GM18507 (cell line): ENCODE measurements around the gene PCYOX1L.

ENCODE experiments used
- DNase-seq: peaks from one replicate; pipeline ENCODE4 v3.0.0; 2011; ENCODE audit warnings: low read depth; ENCODE audit not compliant: insufficient read length; ENCODE audit errors: extremely low spot score
- FAIRE-seq: peaks from 2 replicates; lab custom pipeline; 2011; peaks lifted over from hg19 to GRCh38; lab: Jason Lieb, UNC

PCYOX1L gene

DNA sequence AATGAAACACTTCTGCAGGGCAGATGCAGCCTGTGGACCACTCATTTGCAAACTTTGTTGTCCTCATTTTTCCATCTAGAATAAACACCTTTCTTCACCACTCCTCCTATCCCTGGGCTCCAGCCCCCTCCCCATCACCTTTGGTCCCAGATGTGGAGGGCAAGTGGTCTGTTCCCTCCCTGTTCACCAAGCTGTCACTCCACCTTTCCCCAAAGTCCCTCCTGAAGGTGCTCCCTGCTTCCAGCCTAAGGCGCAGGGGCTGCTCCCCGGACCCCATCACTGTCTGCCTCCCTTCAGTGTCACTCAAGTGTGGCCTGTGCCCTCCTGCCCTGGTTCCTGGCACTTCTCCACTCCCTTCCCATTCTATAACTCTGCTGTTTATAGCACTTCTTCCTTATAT lies 6.9 kb downstream of the PCYOX1L start:
- DNase-seq = no peak
- no peak for FAIRE-seq

DNA sequence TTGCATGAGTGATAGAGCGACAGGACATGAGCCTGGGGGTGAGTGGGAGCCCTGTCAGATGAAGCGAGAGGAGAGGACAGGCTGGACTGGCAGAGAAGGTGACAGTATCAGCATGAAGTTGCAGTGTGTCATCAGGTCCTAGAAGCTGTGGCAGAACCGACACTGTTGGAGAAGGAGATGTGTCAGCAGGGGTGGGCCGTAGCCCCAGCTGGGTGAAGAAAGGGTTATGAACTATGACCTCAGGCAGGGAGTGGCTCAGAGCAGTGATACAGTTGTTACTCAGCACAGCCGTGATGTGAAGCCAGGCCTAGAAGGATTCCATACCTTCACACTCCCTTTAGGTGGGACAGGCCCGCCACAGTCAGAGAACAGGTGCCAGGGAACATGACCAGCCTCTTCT lies 7.6 kb downstream of the PCYOX1L start:
- FAIRE-seq = no peak
- DNase-seq = no peak

DNA sequence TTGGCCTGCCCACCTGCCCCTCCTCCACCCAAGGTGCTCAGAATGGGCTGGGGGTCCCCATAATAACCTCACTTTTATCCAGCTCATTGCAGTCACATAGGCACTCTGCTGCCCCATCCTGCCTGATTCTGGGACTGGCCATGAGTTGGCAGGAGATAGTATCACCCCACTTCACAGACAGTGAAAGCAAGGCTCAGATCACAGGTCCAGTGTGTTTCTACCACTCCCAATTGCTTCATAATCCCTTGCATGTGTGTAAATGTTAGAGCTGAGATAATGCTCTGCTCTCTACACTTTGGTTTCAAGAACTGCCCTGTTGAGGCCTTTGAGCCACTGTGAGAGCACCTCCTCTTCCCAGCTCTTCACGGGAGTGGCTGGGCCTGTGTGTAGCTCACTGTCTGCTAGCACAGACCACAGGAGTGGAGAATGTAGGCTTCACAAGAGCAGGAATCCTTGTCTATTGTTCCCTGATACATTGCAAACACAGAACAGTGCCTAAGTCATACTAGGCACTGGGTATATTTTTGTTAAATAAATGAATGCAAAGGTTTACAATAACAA lies 8.4 kb downstream of the PCYOX1L start:
- FAIRE-seq (no peak), DNase-seq (no peak)

DNA sequence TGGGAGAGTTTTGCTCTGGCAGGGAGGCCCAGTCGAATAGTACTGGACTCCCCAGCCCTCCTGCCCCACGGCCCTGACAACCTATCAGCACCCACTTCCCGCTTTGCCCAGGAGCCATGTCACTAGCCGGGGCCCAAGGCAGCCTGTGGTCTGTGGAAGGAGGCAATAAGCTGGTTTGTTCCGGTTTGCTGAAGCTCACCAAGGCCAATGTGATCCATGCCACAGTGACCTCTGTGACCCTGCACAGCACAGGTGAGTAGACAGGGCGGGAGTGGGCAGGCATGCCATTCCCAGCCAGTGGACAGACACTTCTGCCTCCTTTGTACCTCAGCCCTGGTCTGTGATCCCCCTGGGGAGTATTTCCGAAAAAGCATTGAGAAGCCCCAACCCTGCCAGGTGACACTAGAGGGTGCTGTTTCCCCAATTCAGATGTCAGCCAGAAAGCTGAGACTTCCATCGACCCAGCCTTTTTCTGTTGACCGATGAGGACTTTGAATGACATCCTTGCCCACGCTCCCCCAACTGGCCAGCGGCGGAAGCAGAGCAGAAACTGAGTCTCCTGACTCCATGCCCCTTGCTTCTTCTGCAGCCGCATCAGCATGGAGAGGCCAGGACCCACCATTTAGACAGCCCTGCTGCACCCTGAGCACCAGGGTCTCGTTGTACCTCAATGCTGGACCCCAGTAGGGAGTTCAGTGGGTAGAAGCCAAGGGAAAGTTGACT lies 9.6 kb downstream of the PCYOX1L start:
- DNase-seq (peak; percentile 45), FAIRE-seq (peak; percentile 78)

DNA sequence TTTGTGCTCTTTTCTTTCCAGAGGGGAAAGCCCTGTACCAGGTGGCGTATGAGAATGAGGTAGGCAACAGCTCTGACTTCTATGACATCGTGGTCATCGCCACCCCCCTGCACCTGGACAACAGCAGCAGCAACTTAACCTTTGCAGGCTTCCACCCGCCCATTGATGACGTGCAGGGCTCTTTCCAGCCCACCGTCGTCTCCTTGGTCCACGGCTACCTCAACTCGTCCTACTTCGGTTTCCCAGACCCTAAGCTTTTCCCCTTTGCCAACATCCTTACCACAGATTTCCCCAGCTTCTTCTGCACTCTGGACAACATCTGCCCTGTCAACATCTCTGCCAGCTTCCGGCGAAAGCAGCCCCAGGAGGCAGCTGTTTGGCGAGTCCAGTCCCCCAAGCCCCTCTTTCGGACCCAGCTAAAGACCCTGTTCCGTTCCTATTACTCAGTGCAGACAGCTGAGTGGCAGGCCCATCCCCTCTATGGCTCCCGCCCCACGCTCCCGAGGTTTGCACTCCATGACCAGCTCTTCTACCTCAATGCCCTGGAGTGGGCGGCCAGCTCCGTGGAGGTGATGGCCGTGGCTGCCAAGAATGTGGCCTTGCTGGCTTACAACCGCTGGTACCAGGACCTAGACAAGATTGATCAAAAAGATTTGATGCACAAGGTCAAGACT lies 10.3 kb downstream of the PCYOX1L start:
- DNase-seq (no peak), FAIRE-seq (no peak)

DNA sequence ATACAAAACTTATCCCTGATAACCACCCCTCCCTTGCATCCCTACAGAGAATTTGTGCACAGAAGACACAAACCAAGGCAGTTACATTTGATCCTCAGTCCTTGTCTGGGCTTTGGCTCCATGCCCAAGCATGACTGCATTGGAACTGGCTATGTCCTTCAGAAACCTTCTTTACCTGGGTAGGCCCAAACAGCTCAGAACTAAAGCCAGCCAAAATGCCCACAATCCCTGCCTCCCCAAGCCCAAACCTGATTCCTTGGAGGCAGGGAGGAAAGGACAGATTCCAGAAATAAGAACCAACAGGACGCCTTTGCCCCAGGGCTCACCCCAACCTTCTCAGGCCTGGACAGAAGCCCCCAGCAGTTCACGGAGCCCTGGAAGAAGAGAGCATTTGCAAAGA lies 13.0 kb downstream of the PCYOX1L start:
- FAIRE-seq (no peak), DNase-seq (no peak)

DNA sequence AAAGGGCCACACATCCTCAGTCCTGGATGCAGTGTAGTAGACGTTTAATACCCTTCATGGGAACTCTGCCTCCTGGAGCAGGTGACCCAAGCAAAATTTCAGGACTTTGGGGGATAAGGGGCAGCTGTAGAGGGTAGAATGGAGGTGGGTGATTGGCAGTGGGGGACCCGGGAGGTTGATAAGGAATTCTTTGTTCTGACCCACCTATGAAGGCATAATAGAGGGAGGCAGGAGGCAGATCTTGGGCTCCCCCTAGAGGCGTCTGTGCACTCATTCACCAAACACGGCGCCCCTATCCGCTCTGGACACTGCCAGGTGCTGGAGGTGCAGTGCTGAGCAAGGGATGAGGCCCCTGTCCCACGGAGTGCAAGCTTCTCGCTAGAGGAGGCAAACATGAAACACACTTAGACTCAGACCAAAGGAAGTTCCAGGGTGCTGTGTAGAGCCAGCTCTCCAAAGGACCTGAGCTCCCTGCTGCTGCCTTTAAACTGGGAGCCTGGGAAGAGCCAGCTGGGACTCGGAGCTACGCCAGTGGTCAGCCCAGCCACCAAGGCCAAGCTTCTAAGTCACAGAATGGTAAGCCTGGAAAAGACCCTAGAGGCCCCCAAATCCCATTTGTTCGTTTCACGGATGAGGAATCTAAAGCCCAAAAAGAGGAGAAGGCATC lies 13.6 kb downstream of the PCYOX1L start:
- FAIRE-seq (peak; percentile 70), DNase-seq (peak; percentile 43)

DNA sequence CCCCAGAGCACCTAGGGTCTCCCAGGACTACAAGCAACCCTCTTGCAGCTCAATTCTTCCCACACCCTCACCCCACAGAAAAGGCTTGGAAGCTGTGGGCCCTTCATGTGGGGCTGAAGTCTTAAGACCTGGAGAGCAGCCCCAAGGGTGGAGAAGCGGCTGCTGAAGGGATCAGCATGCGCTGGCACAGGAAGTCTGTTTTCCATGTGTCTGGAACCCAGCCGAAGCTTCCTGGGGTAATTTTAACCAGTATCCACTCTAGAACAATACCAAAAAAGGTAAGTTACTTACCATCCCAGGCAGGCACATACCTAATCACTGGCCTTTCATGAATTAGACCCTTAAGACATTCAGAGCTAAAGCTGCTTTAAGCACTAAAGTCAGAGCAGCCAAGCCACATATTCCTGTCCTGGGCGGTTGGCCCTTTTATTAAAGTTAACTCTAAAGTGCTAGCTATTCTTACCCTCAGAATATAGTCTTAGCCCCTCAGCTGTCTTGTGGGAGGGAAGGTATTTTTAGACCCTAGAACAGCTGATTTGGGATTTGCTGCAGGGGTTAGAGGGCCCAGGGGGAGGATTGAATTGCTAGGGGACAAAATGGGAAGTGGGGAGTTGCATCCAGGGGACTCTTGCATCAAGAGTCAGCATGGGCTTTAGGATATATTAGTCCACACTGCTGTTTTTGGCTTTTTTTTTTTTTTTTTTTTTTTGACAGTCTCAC lies 14.4 kb downstream of the PCYOX1L start:
- FAIRE-seq (no peak), DNase-seq (no peak)

DNA sequence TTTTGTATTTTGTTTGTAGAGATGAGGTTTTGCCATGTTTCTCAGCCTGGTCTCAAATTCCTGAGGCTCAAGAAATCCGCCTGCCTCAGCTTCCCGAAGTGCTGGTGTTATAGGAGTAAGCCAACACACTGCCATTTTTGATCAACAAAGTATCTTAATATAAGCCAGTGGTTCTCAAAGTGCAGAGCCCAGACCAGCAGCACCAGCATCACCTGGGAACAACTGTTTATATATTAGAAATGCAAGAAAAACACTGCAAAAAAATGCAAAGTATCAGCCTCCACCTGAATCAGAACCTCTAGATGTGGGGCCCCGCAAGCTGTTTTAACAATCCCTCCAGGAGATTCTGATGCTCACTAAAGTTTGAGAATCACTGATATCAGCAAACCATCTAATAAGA lies 15.1 kb downstream of the PCYOX1L start:
- DNase-seq (no peak), FAIRE-seq (no peak)

DNA sequence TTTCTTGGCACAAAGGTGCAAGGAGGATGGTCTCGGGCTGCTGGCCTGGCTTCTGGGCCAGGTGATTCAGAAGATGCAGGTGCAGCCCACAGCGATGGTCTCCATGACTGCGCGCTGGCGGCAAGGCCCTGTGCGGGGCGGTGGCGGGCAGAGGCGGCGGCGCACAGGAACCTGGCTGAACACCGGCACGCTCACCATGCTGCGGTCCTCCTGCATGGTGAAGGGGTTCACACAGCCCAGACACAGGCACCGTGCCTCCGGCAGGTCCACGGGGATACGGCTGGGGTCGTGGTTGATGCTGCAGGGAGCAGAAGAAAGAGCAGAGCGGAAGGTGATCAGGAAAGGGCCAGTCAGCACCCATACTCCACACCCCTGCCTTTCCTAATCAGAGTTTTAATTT lies 16.5 kb downstream of the PCYOX1L start:
- no peak for FAIRE-seq
- no peak for DNase-seq

DNA sequence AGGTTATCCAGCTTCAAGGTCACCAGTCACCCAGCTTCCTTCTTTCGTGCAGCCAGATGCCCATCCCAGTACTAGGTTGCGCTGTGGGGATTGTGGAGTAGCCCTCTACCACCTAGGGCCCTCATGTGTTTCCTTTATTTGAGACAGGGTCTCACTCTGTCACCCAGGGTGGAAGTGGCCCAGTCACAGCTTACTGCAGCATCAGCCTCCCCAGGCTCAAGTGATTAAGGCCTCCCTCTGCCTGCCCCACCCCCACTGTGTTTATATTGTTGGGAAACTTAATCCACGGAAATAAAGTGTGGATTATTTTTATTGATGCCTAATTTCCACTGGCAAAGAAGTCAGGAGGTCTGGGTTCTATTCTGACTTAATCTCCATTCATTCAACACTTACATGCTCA lies 17.0 kb downstream of the PCYOX1L start:
- DNase-seq (no peak), FAIRE-seq (no peak)

DNA sequence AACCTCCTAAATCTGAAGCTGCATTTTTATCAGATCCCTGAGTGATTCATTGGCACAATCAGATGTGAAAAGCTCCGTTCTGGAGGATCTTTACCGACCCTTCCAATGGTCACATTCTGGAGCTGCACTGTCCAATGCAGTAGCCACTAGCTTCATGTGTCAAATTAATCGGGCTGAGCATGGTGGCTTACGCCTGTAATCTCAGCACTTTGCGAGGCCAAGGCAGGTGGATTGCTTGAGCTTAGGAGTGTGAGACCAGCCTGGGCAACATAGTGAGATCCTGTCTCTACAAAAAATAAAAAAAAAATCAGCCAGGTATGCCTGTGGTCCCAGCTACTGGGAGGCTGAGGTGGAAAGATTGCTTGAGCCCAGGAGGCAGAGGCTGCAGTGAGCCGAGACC lies 17.6 kb downstream of the PCYOX1L start:
- FAIRE-seq (no peak), DNase-seq (no peak)

DNA sequence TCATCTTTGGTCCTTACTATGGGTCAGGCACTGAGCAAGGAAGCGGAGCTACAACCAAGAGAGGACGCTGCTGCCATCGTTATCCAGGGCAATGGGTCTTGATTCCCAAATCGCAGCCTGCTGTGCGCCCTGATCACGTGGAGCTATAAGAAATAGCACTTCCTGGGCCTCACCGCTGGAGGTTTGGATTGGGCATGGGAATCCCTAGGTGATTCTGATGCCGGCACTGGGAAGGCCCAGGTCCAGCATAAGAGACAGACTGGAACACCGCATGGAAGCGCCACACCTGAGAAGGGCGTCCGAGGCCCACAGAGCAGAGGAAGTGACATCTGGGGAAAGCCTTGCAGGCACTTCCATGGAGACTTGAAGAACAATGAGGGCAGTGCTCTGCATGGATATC lies 18.3 kb downstream of the PCYOX1L start:
- FAIRE-seq (no peak), DNase-seq (no peak)

DNA sequence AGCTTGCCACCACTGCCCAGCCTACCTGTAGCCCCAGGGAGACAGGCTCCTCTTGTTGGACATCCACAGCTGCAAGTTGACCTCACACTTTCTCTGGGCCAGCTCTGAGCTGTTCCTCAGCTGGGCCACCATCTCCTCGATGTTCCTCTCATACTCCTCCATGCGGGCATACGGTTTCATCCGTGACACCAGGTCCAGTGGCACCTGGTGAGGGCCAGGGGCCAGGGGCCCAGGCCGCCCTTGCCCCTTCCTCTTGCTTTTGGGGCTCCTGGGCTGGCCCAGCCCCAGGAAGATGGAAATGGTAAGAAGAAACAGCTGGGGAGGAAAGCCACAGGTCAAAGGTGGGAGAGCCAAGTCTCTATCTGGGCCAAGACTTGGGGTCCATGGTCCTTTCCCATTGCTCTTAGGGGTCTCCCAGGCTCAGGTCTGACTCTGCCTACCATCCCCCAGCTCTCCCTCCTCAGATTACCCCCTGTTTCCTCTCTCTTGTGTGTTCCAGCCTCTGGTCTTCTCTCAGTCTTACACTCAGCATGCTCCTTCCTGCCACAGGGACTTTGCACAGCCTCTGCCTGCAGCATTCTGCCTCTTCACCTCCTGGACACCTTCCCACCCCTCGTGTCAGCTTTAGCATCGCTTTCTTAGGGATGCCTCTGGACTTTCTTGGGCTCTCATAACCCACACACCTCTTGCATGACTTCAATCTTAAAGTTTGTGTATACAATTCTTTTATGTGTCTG lies 19.0 kb downstream of the PCYOX1L start:
- DNase-seq = no peak
- FAIRE-seq = no peak

DNA sequence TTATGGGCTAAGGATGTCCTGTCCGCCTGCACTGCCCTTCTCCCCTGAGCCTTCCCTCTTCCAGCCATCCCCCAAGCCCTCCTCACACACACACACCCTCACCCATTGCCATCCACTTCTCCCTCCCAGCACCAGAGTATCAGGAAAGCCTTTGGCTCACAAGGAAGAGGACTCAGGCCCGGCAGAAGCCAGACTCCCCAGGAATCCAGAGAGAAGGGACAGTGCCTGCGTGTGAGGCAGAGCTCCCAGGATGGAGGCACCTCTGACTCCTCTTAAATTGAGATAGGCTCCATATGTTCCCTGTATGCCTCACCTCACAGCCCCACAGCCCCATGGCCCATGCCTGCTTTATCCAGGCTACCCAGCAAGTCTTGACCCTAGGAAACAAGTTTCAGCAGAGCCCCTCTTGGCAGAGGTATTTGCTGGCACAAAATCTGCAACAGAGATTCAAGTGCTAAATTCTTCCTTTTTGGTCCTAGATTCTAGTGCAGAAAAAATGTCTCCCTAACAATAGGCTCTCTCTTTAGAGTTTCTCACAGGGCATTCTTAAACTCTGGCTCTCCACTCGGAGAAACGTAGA lies 20.5 kb downstream of the PCYOX1L start:
- DNase-seq = no peak
- no peak for FAIRE-seq

DNA sequence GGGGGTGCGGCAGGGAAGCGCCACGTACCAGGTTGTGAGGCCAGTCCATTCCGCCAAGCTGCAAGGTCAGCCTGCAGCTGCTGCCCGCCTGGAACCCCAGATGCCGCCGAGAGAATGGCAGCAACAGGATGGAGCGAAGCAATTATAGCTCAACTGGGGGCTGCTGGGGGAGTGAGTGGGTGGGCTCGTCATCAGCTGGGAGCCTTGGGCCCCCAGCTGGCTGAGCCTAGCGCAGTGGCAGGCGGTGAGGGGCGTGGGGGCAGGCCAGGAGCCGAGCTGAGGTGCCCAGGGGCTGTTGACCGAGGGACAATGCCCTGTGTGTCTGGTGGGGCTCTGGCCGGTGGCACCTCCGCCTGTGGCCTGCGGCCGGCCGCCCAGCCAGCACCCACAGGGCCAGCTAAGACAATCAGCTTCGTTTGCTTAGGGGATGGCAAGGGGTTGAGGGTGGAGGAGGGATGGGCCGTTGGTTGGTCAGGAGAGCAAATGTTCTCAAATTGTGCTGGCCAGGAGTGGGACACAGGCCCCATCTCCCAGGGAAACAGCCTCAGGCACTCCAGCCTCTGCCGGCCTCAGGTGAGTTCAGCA lies 21.4 kb downstream of the PCYOX1L start, which contains the start of gene IL17B:
Gene IL17B, minus strand, starts transcription at position 116 of the 585 bp plus-strand sequence. Its CDS starts 67 bp downstream, at position 49.
- FAIRE-seq = no peak
- DNase-seq = no peak

DNA sequence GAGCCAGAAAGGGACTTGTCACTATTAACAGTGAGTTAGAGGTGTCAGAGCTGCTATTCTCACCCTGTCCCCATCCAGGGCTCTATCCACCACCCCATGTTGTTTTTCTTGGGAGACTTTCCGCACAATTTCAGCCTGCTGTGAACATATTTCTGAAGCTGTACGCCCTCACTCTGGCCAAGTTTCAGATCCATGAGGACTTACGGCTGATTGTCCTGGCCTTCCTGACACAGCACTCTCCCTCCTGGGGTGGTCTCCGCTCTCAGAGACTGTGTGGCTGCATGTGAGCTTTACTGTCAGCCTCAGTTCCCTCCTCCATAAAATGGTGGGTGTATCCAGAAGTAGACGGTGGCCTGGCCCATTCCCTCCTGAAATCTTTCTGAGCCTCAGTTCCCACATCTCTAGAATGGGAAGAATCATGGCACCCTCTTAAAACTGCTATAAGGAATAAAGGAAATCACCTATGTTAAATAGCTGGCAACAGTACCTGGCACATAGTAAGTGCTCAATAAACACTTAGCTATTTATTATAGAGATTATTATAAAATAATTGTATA lies 22.1 kb downstream of the PCYOX1L start:
- no peak for DNase-seq
- no peak for FAIRE-seq

DNA sequence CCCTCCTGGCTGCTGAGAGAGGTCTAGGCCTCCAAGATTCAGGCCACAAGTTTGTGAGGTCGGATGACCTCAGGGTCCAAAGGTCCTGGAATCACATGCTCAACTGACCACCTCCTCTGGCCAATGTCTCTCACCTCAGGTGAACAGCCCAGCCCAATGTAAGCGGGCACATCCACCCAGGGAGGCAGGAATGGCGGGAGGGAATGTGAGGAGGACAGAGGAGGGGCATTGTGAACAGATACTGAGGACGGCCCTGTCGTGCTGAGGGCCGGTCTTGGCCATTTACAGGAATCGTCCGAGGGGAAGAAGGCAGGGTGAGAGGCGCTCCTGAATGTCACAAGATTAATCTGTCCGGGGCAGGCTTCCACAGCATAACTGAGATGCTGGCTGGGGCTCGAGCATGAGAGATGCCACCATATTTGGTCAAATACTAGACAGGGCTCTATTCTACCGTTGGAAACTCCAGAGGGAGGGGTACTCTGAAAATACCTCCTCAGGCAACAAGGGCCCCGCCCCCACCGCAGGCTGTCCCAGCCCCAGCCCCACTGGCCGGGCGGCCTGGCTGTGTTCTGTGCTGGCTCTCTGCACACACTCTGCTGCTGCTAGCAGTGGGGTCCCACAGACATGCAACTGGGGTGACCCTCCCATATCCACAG lies 22.7 kb downstream of the PCYOX1L start:
- FAIRE-seq (no peak), DNase-seq (no peak)
